ENCODE measurements around the gene DBR1.

GRCh38 chr3:138200424-138200823, 25.7 kb upstream of the DBR1 start:
- TF ChIP-seq YY1 (IDR thresholded peaks at IDR 0.05) (no peak), SP1 (IDR thresholded peaks at IDR 0.05) (no peak), MAX (IDR thresholded peaks at IDR 0.05) (no peak), RAD21 (IDR thresholded peaks at IDR 0.05) (no peak), GABPA (IDR thresholded peaks at IDR 0.05 in 1 of 2, conservative IDR thresholded peaks at IDR 0.05 in 1 of 2) (no peak), EGR1 (IDR thresholded peaks at IDR 0.05; ENCODE audit: low read depth in 2 of 2) (no peak), REST (IDR thresholded peaks at IDR 0.05) (no peak), JUND (IDR thresholded peaks at IDR 0.05) (no peak), HNF4A (conservative IDR thresholded peaks at IDR 0.05) (no peak), TAF1 (conservative IDR thresholded peaks at IDR 0.05) (no peak)
- TF ChIP-seq, protein P1, sequence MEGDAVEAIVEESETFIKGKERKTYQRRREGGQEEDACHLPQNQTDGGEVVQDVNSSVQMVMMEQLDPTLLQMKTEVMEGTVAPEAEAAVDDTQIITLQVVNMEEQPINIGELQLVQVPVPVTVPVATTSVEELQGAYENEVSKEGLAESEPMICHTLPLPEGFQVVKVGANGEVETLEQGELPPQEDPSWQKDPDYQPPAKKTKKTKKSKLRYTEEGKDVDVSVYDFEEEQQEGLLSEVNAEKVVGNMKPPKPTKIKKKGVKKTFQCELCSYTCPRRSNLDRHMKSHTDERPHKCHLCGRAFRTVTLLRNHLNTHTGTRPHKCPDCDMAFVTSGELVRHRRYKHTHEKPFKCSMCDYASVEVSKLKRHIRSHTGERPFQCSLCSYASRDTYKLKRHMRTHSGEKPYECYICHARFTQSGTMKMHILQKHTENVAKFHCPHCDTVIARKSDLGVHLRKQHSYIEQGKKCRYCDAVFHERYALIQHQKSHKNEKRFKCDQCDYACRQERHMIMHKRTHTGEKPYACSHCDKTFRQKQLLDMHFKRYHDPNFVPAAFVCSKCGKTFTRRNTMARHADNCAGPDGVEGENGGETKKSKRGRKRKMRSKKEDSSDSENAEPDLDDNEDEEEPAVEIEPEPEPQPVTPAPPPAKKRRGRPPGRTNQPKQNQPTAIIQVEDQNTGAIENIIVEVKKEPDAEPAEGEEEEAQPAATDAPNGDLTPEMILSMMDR (IDR thresholded peaks at IDR 0.05; ENCODE audit: low read depth, low read length, missing input control), result no peak
- TF ChIP-seq, protein P2, sequence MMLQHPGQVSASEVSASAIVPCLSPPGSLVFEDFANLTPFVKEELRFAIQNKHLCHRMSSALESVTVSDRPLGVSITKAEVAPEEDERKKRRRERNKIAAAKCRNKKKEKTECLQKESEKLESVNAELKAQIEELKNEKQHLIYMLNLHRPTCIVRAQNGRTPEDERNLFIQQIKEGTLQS (IDR thresholded peaks at IDR 0.05), result no peak
- TF ChIP-seq, protein P3, sequence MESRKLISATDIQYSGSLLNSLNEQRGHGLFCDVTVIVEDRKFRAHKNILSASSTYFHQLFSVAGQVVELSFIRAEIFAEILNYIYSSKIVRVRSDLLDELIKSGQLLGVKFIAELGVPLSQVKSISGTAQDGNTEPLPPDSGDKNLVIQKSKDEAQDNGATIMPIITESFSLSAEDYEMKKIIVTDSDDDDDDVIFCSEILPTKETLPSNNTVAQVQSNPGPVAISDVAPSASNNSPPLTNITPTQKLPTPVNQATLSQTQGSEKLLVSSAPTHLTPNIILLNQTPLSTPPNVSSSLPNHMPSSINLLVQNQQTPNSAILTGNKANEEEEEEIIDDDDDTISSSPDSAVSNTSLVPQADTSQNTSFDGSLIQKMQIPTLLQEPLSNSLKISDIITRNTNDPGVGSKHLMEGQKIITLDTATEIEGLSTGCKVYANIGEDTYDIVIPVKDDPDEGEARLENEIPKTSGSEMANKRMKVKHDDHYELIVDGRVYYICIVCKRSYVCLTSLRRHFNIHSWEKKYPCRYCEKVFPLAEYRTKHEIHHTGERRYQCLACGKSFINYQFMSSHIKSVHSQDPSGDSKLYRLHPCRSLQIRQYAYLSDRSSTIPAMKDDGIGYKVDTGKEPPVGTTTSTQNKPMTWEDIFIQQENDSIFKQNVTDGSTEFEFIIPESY (IDR thresholded peaks at IDR 0.05), result no peak

Data from liver (tissue), 3 donors.